ENCODE results near the gene CCDC27. TPM values are rescaled to one million over a fixed set of nuclear protein-coding genes. Genes with fewer than 3 reads are reported as not detected.

Gene CCDC27
- total RNA-seq, 1 experiment from 2014 or later: not detected

GRCh38 chr1:3779265-3779911 is 27.1 kb downstream of the CCDC27 start (continued):
- TF ChIP-seq, protein P1, sequence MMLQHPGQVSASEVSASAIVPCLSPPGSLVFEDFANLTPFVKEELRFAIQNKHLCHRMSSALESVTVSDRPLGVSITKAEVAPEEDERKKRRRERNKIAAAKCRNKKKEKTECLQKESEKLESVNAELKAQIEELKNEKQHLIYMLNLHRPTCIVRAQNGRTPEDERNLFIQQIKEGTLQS (IDR thresholded peaks at IDR 0.05): no peak
- TF ChIP-seq, protein P2, sequence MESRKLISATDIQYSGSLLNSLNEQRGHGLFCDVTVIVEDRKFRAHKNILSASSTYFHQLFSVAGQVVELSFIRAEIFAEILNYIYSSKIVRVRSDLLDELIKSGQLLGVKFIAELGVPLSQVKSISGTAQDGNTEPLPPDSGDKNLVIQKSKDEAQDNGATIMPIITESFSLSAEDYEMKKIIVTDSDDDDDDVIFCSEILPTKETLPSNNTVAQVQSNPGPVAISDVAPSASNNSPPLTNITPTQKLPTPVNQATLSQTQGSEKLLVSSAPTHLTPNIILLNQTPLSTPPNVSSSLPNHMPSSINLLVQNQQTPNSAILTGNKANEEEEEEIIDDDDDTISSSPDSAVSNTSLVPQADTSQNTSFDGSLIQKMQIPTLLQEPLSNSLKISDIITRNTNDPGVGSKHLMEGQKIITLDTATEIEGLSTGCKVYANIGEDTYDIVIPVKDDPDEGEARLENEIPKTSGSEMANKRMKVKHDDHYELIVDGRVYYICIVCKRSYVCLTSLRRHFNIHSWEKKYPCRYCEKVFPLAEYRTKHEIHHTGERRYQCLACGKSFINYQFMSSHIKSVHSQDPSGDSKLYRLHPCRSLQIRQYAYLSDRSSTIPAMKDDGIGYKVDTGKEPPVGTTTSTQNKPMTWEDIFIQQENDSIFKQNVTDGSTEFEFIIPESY (IDR thresholded peaks at IDR 0.05; ENCODE audit: extremely low read depth, insufficient replicate concordance, low read length): no peak
- TF ChIP-seq ZNF274 (IDR thresholded peaks at IDR 0.05; ENCODE audit: low read depth, low read length): no peak
- TF ChIP-seq ZFX (IDR thresholded peaks at IDR 0.05): no peak
- no peak for TF ChIP-seq YY1 (IDR thresholded peaks at IDR 0.05; ENCODE audit: extremely low read depth, insufficient replicate concordance, low read depth, low read length)
- no peak for TF ChIP-seq POLR2A (IDR thresholded peaks at IDR 0.05; ENCODE audit: borderline replicate concordance, extremely low read depth, insufficient read depth, insufficient read length)
- no peak for TF ChIP-seq FOSL1 (IDR thresholded peaks at IDR 0.05; ENCODE audit: low read depth)
- no peak for TF ChIP-seq POLR2AphosphoS5 (IDR thresholded peaks at IDR 0.05; ENCODE audit: low read depth, low read length)
- no peak for TF ChIP-seq SIN3A (IDR thresholded peaks at IDR 0.05; ENCODE audit: low read depth)
- no peak for TF ChIP-seq CBX3 (IDR thresholded peaks at IDR 0.05; ENCODE audit: low read depth)
- TF ChIP-seq CEBPB (IDR thresholded peaks at IDR 0.05; ENCODE audit: low read depth): no peak

GRCh38 chr1:3779912-3780416 is 27.7 kb downstream of the CCDC27 start:
- RAD21 ChIA-PET (ENCODE audit: low non-redundant PET in 1 of 2, low total read pairs in 2 of 2, uncharacterized antibody in 2 of 2, unreplicated experiment in 2 of 2): no interaction called here
- Histone ChIP-seq H3K36me3 (ENCODE audit: control insufficient read depth in 1 of 2, insufficient read depth in 2 of 2, low read length in 2 of 2) (peaks cover 20 to 31% of the 10 kb centered on the region in 2 experiments; a peak in 3 of 4 replicates), H3K9me2 (ENCODE audit: insufficient read depth) (no peaks in the 10 kb centered on the region), H3K9me3 (ENCODE audit: control insufficient read depth in 1 of 2, insufficient read depth in 1 of 2, low read depth in 1 of 2, low read length in 2 of 2) (no peaks in the 10 kb centered on the region), H2AFZ (ENCODE audit: low read depth, low read length, poor library complexity, severe bottlenecking) (no peak overlapping the region), H3K4me2 (ENCODE audit: low read length) (no peak overlapping the region), H4K20me1 (ENCODE audit: insufficient read depth) (no peaks in the 10 kb centered on the region), H3K27me3 (ENCODE audit: insufficient read depth, low read length) (no peaks in the 10 kb centered on the region), H3K27ac (ENCODE audit: low read depth, low read length) (no peak overlapping the region), H3K9ac (ENCODE audit: low read length) (no peak overlapping the region), H3K4me1 (ENCODE audit: control insufficient read depth in 1 of 2, insufficient read depth in 2 of 2, low read length in 2 of 2) (peaks cover 15 to 19% of the 10 kb centered on the region in 2 experiments), H3K4me3 (replicated peaks in 1 of 2; ENCODE audit: low read depth in 1 of 2, low read length in 2 of 2) (no peak overlapping the region), H3K79me2 (ENCODE audit: insufficient read depth, low read length) (no peaks in the 10 kb centered on the region)
- no peak for DNase-seq (ENCODE audit: low read depth, low spot score)
- BruUV-seq (replicated peaks): no TSS peak
- intact Hi-C loops (cut with micrococcal nuclease): no loop called here
- CTCF ChIA-PET: no interaction called here
- POLR2A ChIA-PET: no interaction called here
- ATAC-seq: no peak
- TF ChIP-seq EZH2phosphoT487 (IDR thresholded peaks at IDR 0.05; ENCODE audit: borderline replicate concordance) (no peak), ZNF274 (IDR thresholded peaks at IDR 0.05; ENCODE audit: low read depth, low read length) (no peak), CBX3 (IDR thresholded peaks at IDR 0.05; ENCODE audit: low read depth) (no peak), JUND (IDR thresholded peaks at IDR 0.05) (no peak), EZH2 (IDR thresholded peaks at IDR 0.05) (no peak), RAD21 (IDR thresholded peaks at IDR 0.05; ENCODE audit: low read depth) (no peak), POLR2AphosphoS5 (IDR thresholded peaks at IDR 0.05; ENCODE audit: low read depth, low read length) (no peak), FOSL1 (IDR thresholded peaks at IDR 0.05; ENCODE audit: low read depth) (no peak), CTCF (IDR thresholded peaks at IDR 0.05 in 2 of 3, conservative IDR thresholded peaks at IDR 0.05 in 1 of 3; ENCODE audit: borderline replicate concordance in 1 of 3, insufficient read depth in 1 of 3, low read depth in 2 of 3, low read length in 2 of 3) (no peak), EGR1 (IDR thresholded peaks at IDR 0.05; ENCODE audit: low read depth) (no peak)
- TF ChIP-seq, protein P3, sequence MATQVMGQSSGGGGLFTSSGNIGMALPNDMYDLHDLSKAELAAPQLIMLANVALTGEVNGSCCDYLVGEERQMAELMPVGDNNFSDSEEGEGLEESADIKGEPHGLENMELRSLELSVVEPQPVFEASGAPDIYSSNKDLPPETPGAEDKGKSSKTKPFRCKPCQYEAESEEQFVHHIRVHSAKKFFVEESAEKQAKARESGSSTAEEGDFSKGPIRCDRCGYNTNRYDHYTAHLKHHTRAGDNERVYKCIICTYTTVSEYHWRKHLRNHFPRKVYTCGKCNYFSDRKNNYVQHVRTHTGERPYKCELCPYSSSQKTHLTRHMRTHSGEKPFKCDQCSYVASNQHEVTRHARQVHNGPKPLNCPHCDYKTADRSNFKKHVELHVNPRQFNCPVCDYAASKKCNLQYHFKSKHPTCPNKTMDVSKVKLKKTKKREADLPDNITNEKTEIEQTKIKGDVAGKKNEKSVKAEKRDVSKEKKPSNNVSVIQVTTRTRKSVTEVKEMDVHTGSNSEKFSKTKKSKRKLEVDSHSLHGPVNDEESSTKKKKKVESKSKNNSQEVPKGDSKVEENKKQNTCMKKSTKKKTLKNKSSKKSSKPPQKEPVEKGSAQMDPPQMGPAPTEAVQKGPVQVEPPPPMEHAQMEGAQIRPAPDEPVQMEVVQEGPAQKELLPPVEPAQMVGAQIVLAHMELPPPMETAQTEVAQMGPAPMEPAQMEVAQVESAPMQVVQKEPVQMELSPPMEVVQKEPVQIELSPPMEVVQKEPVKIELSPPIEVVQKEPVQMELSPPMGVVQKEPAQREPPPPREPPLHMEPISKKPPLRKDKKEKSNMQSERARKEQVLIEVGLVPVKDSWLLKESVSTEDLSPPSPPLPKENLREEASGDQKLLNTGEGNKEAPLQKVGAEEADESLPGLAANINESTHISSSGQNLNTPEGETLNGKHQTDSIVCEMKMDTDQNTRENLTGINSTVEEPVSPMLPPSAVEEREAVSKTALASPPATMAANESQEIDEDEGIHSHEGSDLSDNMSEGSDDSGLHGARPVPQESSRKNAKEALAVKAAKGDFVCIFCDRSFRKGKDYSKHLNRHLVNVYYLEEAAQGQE (IDR thresholded peaks at IDR 0.05; ENCODE audit: low read depth): no peak

All from HCT116 (cell line).